HG03060 (cell line): ENCODE measurements around the gene EN1.

Experiments used
- ATAC-seq: cut with Tn5 transposase; IDR thresholded peaks from one replicate; pipeline ENCODE4 v1.9.1; 2021; ENCODE audit warnings: low read depth, moderate number of reproducible peaks; ENCODE audit not compliant: unreplicated experiment

EN1 gene

GRCh38 chr2:118844261-118845004 lies 3.0 kb downstream of the EN1 start:
- no peak for ATAC-seq

- no peak for ATAC-seq
Measured at GRCh38 chr2:118843483-118844132, 3.8 kb downstream of the EN1 start.

- ATAC-seq: no peak
Measured at GRCh38 chr2:118842661-118843482, 4.6 kb downstream of the EN1 start.

- no peak for ATAC-seq
Measured at GRCh38 chr2:118841828-118842461, 5.5 kb downstream of the EN1 start.

GRCh38 chr2:118841450-118841827 lies 6.0 kb downstream of the EN1 start:
- no peak for ATAC-seq

- ATAC-seq: no peak
Measured at GRCh38 chr2:118838741-118839455, 8.6 kb downstream of the EN1 start.

- ATAC-seq: no peak
Measured at GRCh38 chr2:118837621-118838020, 9.8 kb downstream of the EN1 start.

GRCh38 chr2:118837067-118837466 lies 10.4 kb downstream of the EN1 start:
- no peak for ATAC-seq

GRCh38 chr2:118836411-118836930 lies 11.0 kb downstream of the EN1 start:
- no peak for ATAC-seq

GRCh38 chr2:118835746-118836410 lies 11.6 kb downstream of the EN1 start:
- no peak for ATAC-seq

GRCh38 chr2:118834901-118835745 lies 12.3 kb downstream of the EN1 start:
- ATAC-seq: no peak

- ATAC-seq: no peak
Measured at GRCh38 chr2:118834440-118834810, 13.0 kb downstream of the EN1 start.

GRCh38 chr2:118833716-118834439 lies 13.6 kb downstream of the EN1 start:
- ATAC-seq: no peak

GRCh38 chr2:118832791-118833715 lies 14.4 kb downstream of the EN1 start:
- ATAC-seq: no peak

GRCh38 chr2:118832071-118832790 lies 15.2 kb downstream of the EN1 start:
- ATAC-seq: no peak

GRCh38 chr2:118830881-118831280 lies 16.6 kb downstream of the EN1 start:
- ATAC-seq: no peak
